OCI-LY7 (cell line): ENCODE measurements around the gene SEC24B. TPM values are rescaled to one million over a fixed set of nuclear protein-coding genes. Genes with fewer than 3 reads are reported as not detected.

Experiments
- BruUV-seq: library from RNA; stranded (reverse); fragments of 400-500 nt; replicated peaks from 2 replicates; lab custom pipeline; 2021; lab: Mats Ljungman, UMichigan
- CTCF ChIA-PET: fragments of 300-600 bp; sonication (Branson Sonifier 250); formaldehyde crosslinking; loops from one replicate; lab custom pipeline; 2022; ENCODE audit warnings: antibody characterized with exemption; ENCODE audit not compliant: unreplicated experiment; lab: Charles Lee
- POLR2A ChIA-PET: fragments of 300-600 bp; sonication (Branson Sonifier 250); formaldehyde crosslinking; loops from one replicate; lab custom pipeline; 2022; ENCODE audit warnings: antibody characterized with exemption; lab: Charles Lee
- DNase-seq: peaks from one replicate; pipeline ENCODE4 v3.0.0-alpha.2; 2015; ENCODE audit warnings: low spot score
- H2AFZ ChIP-seq: fragments of 200-600 bp; sonication (generic), shearing (Covaris generic); 2 replicates; pipeline ENCODE4 v1.6.1; 2014; ENCODE audit warnings: mild to moderate bottlenecking, antibody characterized with exemption, low read length, moderate library complexity
- H3K27ac ChIP-seq: fragments of 200-600 bp; sonication (generic); 2 replicates; pipeline ENCODE4 v1.5.1; 2014; ENCODE audit warnings: mixed run types, low read depth, mild to moderate bottlenecking, moderate library complexity, low read length, inconsistent platforms; ENCODE audit not compliant: poor library complexity, severe bottlenecking
- H3K36me3 ChIP-seq: fragments of 200-600 bp; sonication (generic); 2 replicates; pipeline ENCODE4 v1.6.1; 2014; ENCODE audit warnings: mild to moderate bottlenecking, antibody characterized with exemption, low read length, moderate library complexity, mixed read lengths; ENCODE audit not compliant: insufficient read depth
- H3K4me1 ChIP-seq: fragments of 200-600 bp; sonication (generic); 2 replicates; pipeline ENCODE4 v1.5.1; 2014; ENCODE audit warnings: mild to moderate bottlenecking, low read length; ENCODE audit not compliant: insufficient read depth, poor library complexity, severe bottlenecking
- H3K4me2 ChIP-seq: fragments of 200-600 bp; sonication (generic); 2 replicates; pipeline ENCODE4 v1.6.1; 2014; ENCODE audit warnings: mild to moderate bottlenecking, low read length
- H3K4me3 ChIP-seq: fragments of 200-600 bp; sonication (generic); 2 replicates; pipeline ENCODE4 v1.5.1; 2014; ENCODE audit warnings: mild to moderate bottlenecking, low read depth, low read length; ENCODE audit not compliant: poor library complexity, severe bottlenecking
- H3K79me2 ChIP-seq: fragments of 200-600 bp; sonication (generic); 2 replicates; pipeline ENCODE4 v1.6.1; 2016; ENCODE audit warnings: low read depth, mild to moderate bottlenecking, low read length, moderate library complexity, mixed read lengths; ENCODE audit not compliant: insufficient read depth
- H3K9me2 ChIP-seq: fragments of 200-600 bp; sonication (generic); 2 replicates; pipeline ENCODE4 v1.6.1; 2016; ENCODE audit warnings: mild to moderate bottlenecking, low read length, mixed read lengths; ENCODE audit not compliant: insufficient read depth
- H3K9me3 ChIP-seq: fragments of 200-600 bp; sonication (generic); 2 replicates; pipeline ENCODE4 v1.6.1; 2014; ENCODE audit warnings: mild to moderate bottlenecking, mixed run types, low read length, mixed read lengths
- H4K20me1 ChIP-seq: fragments of 200-600 bp; sonication (generic); 2 replicates; pipeline ENCODE4 v1.6.1; 2014; ENCODE audit warnings: mild to moderate bottlenecking, antibody characterized with exemption, low read length, moderate library complexity, mixed read lengths; ENCODE audit not compliant: insufficient read depth
- CTCF ChIP-seq: fragments of 200-600 bp; sonication (generic); conservative IDR thresholded peaks from 2 replicates; pipeline ENCODE4 v1.5.1; 2014; ENCODE audit warnings: mild to moderate bottlenecking, antibody characterized with exemption, low read length, moderate library complexity, mixed read lengths
- EZH2phosphoT487 ChIP-seq: fragments of 200-600 bp; sonication (generic); IDR thresholded peaks from 2 replicates; pipeline ENCODE4 v1.6.1; 2018; ENCODE audit warnings: low read depth, borderline replicate concordance, mild to moderate bottlenecking, mixed run types, antibody characterized with exemption, low read length, moderate library complexity, mixed read lengths
- intact Hi-C: fragments of 100-400 bp; cut with micrococcal nuclease; formaldehyde crosslinking; loops from one replicate; pipeline ENCODE4 v1.10.0; 2022; ENCODE audit not compliant: unreplicated experiment
- total RNA-seq, 2 experiments: library from RNA; depleted of rRNA in 1 of 2; stranded (reverse); fragments of >200 nt in 1 of 2; shearing (Covaris generic) in 1 of 2; gene quantifications; 2 replicates each; pipeline ENCODE4 v1.2.3, GENCODE V29; 2014 to 2022

Gene SEC24B
- total RNA-seq, 2 experiments from 2014 or later: 13.1 to 26.3 TPM

GRCh38 chr4:109406337-109406931 lies 27.2 kb upstream of the SEC24B start:
- POLR2A ChIA-PET: interaction anchor here (0.7 kb wide), 1 partner anchor 585 kb away, joined by 3 read pairs; no protein-coding TSS in a partner anchor
- no peak for TF ChIP-seq EZH2phosphoT487
- peak; percentile 93 for TF ChIP-seq CTCF
- intact Hi-C loops: loop anchor here (5.0 to 10.0 kb wide), 3 partner anchors 112 to 722 kb away; no protein-coding TSS in a partner anchor
- no peak overlapping the region for H3K4me2 ChIP-seq
- no peaks in the 10 kb centered on the region for H3K9me2 ChIP-seq
- no peak overlapping the region for H3K27ac ChIP-seq
- no peaks in the 10 kb centered on the region for H3K4me1 ChIP-seq
- CTCF ChIA-PET: no interaction called here
- no peaks in the 10 kb centered on the region for H3K9me3 ChIP-seq
- DNase-seq: peak; percentile 67
- H4K20me1 ChIP-seq: no peaks in the 10 kb centered on the region
- no TSS peak for BruUV-seq
- no peak overlapping the region for H3K4me3 ChIP-seq
- H3K36me3 ChIP-seq: no peaks in the 10 kb centered on the region
- no peak overlapping the region for H2AFZ ChIP-seq
- H3K79me2 ChIP-seq: no peaks in the 10 kb centered on the region

- DNase-seq: no peak
- Histone ChIP-seq H3K27ac (no peak overlapping the region), H3K9me3 (no peaks in the 10 kb centered on the region), H3K9me2 (no peaks in the 10 kb centered on the region), H2AFZ (no peak overlapping the region), H3K79me2 (no peaks in the 10 kb centered on the region), H3K36me3 (no peaks in the 10 kb centered on the region), H3K4me3 (no peak overlapping the region), H3K4me1 (no peaks in the 10 kb centered on the region), H3K4me2 (no peak overlapping the region), H4K20me1 (no peaks in the 10 kb centered on the region)
- intact Hi-C loops: loop anchor here (5.0 to 10.0 kb wide), 3 partner anchors 112 to 722 kb away; no protein-coding TSS in a partner anchor
- POLR2A ChIA-PET: no interaction called here
- BruUV-seq: no TSS peak
- CTCF ChIA-PET: no interaction called here
- TF ChIP-seq CTCF (no peak), EZH2phosphoT487 (no peak)
Measured at GRCh38 chr4:109407027-109407737, 26.4 kb upstream of the SEC24B start.
